Measurements from ENCODE around the gene OXCT1. TPM values are rescaled to one million over a fixed set of nuclear protein-coding genes. Genes with fewer than 3 reads are reported as not detected.

The OXCT1 gene
- total and polyA plus RNA-seq, 2 of the 13 experiments (the other 11 are each of a cell fraction or from before 2014, with no cell fraction given) = 0.92 to 4.7 TPM

- TF ChIP-seq, protein P1, sequence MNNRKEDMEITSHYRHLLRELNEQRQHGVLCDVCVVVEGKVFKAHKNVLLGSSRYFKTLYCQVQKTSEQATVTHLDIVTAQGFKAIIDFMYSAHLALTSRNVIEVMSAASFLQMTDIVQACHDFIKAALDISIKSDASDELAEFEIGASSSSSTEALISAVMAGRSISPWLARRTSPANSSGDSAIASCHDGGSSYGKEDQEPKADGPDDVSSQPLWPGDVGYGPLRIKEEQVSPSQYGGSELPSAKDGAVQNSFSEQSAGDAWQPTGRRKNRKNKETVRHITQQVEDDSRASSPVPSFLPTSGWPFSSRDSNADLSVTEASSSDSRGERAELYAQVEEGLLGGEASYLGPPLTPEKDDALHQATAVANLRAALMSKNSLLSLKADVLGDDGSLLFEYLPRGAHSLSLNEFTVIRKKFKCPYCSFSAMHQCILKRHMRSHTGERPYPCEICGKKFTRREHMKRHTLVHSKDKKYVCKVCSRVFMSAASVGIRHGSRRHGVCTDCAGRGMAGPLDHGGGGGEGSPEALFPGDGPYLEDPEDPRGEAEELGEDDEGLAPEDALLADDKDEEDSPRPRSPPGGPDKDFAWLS (CRISPR knock-in tag; IDR thresholded peaks at IDR 0.05; ENCODE audit: borderline replicate concordance) = no peak
- no peak for TF ChIP-seq ELF1 (CRISPR knock-in tag; IDR thresholded peaks at IDR 0.05)
- TF ChIP-seq THAP11 (CRISPR knock-in tag; IDR thresholded peaks at IDR 0.05) = 0 out of 2 replicates have a peak, but pooled peaks have one; percentile 11
- no peak for TF ChIP-seq MEIS1 (CRISPR knock-in tag; IDR thresholded peaks at IDR 0.05; ENCODE audit: borderline replicate concordance)
- no peak for TF ChIP-seq ATM (IDR thresholded peaks at IDR 0.05; ENCODE audit: borderline replicate concordance)
- TF ChIP-seq ZFP1 (CRISPR knock-in tag; IDR thresholded peaks at IDR 0.05) = no peak
- no peak for TF ChIP-seq EZH2 (conservative IDR thresholded peaks at IDR 0.05; ENCODE audit: low read depth, low read length)
- TF ChIP-seq ELF4 (CRISPR knock-in tag; IDR thresholded peaks at IDR 0.05; ENCODE audit: borderline replicate concordance) = no peak
- TF ChIP-seq, protein P2, sequence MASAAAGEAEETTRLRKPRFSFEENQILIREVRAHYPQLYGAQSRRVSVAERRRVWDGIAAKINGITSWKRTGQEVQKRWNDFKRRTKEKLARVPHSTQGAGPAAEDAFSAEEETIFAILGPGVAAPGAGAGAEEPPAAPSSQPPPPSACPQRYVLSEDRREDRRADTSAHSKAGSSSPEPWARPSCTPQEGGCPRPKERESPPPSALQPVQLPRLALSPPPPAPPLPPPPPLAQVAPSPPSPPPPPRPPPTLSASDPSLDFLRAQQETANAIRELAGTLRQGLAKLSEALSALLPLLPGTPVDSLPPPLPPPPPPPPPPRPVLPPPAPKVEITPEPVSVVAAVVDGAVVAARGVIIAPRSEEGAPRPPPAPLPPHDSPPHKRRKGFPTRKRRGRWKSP (CRISPR knock-in tag; IDR thresholded peaks at IDR 0.05) = peak; percentile 42; the same call in 1 of the 2 replicates
- TF ChIP-seq TFDP2 (CRISPR knock-in tag; IDR thresholded peaks at IDR 0.05) = no peak
- TF ChIP-seq SRY (CRISPR knock-in tag; IDR thresholded peaks at IDR 0.05) = no peak
- TF ChIP-seq CCDC6 (CRISPR knock-in tag; IDR thresholded peaks at IDR 0.05) = no peak
- TF ChIP-seq JARID2 (CRISPR knock-in tag; IDR thresholded peaks at IDR 0.05; ENCODE audit: insufficient replicate concordance) = no peak
- no peak for TF ChIP-seq HOXA5 (CRISPR knock-in tag; IDR thresholded peaks at IDR 0.05)
- peak; percentile 50 for TF ChIP-seq HNRNPLL (IDR thresholded peaks at IDR 0.05; ENCODE audit: low read depth, low read length, poor library complexity, severe bottlenecking)
- TF ChIP-seq, protein P3, sequence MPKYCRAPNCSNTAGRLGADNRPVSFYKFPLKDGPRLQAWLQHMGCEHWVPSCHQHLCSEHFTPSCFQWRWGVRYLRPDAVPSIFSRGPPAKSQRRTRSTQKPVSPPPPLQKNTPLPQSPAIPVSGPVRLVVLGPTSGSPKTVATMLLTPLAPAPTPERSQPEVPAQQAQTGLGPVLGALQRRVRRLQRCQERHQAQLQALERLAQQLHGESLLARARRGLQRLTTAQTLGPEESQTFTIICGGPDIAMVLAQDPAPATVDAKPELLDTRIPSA (CRISPR knock-in tag; IDR thresholded peaks at IDR 0.05; ENCODE audit: borderline replicate concordance) = no peak
- no peak for TF ChIP-seq ARNTL (CRISPR knock-in tag; IDR thresholded peaks at IDR 0.05)
- TF ChIP-seq MAX (IDR thresholded peaks at IDR 0.05) = 0 out of 2 replicates have a peak, but pooled peaks have one; percentile 47
- TF ChIP-seq SRSF9 (IDR thresholded peaks at IDR 0.05; ENCODE audit: borderline replicate concordance, insufficient read depth, low read depth, low read length, poor library complexity, severe bottlenecking) = no peak
- no peak for TF ChIP-seq ZNF180 (CRISPR knock-in tag; IDR thresholded peaks at IDR 0.05; ENCODE audit: borderline replicate concordance, low read depth)
- TF ChIP-seq, protein P4, sequence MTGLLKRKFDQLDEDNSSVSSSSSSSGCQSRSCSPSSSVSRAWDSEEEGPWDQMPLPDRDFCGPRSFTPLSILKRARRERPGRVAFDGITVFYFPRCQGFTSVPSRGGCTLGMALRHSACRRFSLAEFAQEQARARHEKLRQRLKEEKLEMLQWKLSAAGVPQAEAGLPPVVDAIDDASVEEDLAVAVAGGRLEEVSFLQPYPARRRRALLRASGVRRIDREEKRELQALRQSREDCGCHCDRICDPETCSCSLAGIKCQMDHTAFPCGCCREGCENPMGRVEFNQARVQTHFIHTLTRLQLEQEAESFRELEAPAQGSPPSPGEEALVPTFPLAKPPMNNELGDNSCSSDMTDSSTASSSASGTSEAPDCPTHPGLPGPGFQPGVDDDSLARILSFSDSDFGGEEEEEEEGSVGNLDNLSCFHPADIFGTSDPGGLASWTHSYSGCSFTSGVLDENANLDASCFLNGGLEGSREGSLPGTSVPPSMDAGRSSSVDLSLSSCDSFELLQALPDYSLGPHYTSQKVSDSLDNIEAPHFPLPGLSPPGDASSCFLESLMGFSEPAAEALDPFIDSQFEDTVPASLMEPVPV (CRISPR knock-in tag; IDR thresholded peaks at IDR 0.05) = no peak
- no peak for TF ChIP-seq NKX3-1 (CRISPR knock-in tag; IDR thresholded peaks at IDR 0.05)
- 0 out of 2 replicates have a peak, but pooled peaks have one; percentile 29 for TF ChIP-seq ZNF547 (CRISPR knock-in tag; IDR thresholded peaks at IDR 0.05)
Observed at GRCh38 chr5:41869724-41870626, at the start of gene OXCT1 (continued).
